IMR-90 (cell line): ENCODE measurements around the gene RTKN. TPM values are rescaled to one million over a fixed set of nuclear protein-coding genes. Genes with fewer than 3 reads are reported as not detected.

Experiments
- ATAC-seq: fragments of 200-7000 bp; cut with Tn5 transposase; 2 replicates; pipeline ENCODE4 v1.9.1; 2020; ENCODE audit warnings: low read depth, mild to moderate bottlenecking, moderate library complexity
- BruUV-seq: library from RNA; stranded (reverse); fragments of 400-500 nt; replicated peaks from 2 replicates; lab custom pipeline; 2021; lab: Mats Ljungman, UMichigan
- CTCF ChIA-PET: fragments of 300-600 bp; formaldehyde crosslinking; extraction: SDS; loops from one replicate; lab custom pipeline; 2021; ENCODE audit warnings: antibody characterized with exemption; lab: Yijun Ruan, JAX
- POLR2A ChIA-PET: fragments of 300-600 bp; sonication (Branson Sonifier 250); formaldehyde crosslinking; loops from one replicate; lab custom pipeline; 2022; ENCODE audit warnings: antibody characterized with exemption; ENCODE audit not compliant: unreplicated experiment; lab: Charles Lee
- DNase-seq: peaks from one replicate; pipeline ENCODE4 v3.0.0; 2013
- H2AFZ ChIP-seq: replicated peaks from 2 replicates; pipeline ENCODE3; 2013; ENCODE audit warnings: low read length, mild to moderate bottlenecking; ENCODE audit not compliant: poor library complexity
- H2AK5ac ChIP-seq: 2 replicates; pipeline ENCODE4 v1.6.1; 2013; ENCODE audit warnings: low read depth, low read length, inconsistent platforms
- H2AK9ac ChIP-seq: replicated peaks from 2 replicates; pipeline ENCODE3; 2013; ENCODE audit warnings: mild to moderate bottlenecking, low read depth, low read length, moderate library complexity; ENCODE audit not compliant: poor library complexity
- H2BK120ac ChIP-seq: 2 replicates; pipeline ENCODE4 v1.6.1; 2013; ENCODE audit warnings: low read depth, low read length, inconsistent platforms
- H2BK15ac ChIP-seq: 3 replicates; pipeline ENCODE4 v1.6.1; 2013; ENCODE audit warnings: low read depth, low read length, inconsistent platforms
- H2BK20ac ChIP-seq: 2 replicates; pipeline ENCODE4 v1.6.1; 2013; ENCODE audit warnings: low read depth, mild to moderate bottlenecking, inconsistent platforms, low read length, moderate library complexity
- H2BK5ac ChIP-seq: 2 replicates; pipeline ENCODE4 v1.6.1; 2013; ENCODE audit warnings: mild to moderate bottlenecking, low read depth, low read length, inconsistent platforms; ENCODE audit not compliant: poor library complexity, severe bottlenecking
- H3K14ac ChIP-seq: replicated peaks from 2 replicates; pipeline ENCODE4 v1.6.1; 2013; ENCODE audit warnings: low read depth, low read length, inconsistent platforms
- H3K18ac ChIP-seq: 2 replicates; pipeline ENCODE4 v1.6.1; 2013; ENCODE audit warnings: low read depth, low read length, control low read depth
- H3K23ac ChIP-seq: 2 replicates; pipeline ENCODE4 v1.6.1; 2013; ENCODE audit warnings: low read depth, low read length, inconsistent platforms
- H3K27ac ChIP-seq: 2 replicates; pipeline ENCODE4 v1.5.1; 2013; ENCODE audit warnings: mild to moderate bottlenecking, control low read depth, low read length; ENCODE audit not compliant: insufficient read depth
- H3K27me3 ChIP-seq: 2 replicates; pipeline ENCODE4 v1.6.1; 2013; ENCODE audit warnings: low read length; ENCODE audit not compliant: control insufficient read depth, insufficient read depth
- H3K36me3 ChIP-seq: 2 replicates; pipeline ENCODE4 v1.6.1; 2013; ENCODE audit warnings: low read length, mixed read lengths; ENCODE audit not compliant: control insufficient read depth, insufficient read depth
- H3K4ac ChIP-seq: 2 replicates; pipeline ENCODE4 v1.6.1; 2013; ENCODE audit warnings: low read depth, low read length, inconsistent platforms
- H3K4me1 ChIP-seq: 2 replicates; pipeline ENCODE4 v1.6.1; 2013; ENCODE audit warnings: low read length, mixed read lengths; ENCODE audit not compliant: control insufficient read depth, insufficient read depth
- H3K4me2 ChIP-seq: 2 replicates; pipeline ENCODE4 v1.6.1; 2013; ENCODE audit warnings: low read depth, mild to moderate bottlenecking, control low read depth, low read length, moderate library complexity
- H3K4me3 ChIP-seq: 2 replicates; pipeline ENCODE4 v1.5.1; 2013; ENCODE audit warnings: low read depth, mild to moderate bottlenecking, control low read depth, low read length, moderate library complexity; ENCODE audit not compliant: insufficient read depth
- H3K56ac ChIP-seq: 2 replicates; pipeline ENCODE4 v1.6.1; 2013; ENCODE audit warnings: low read length, inconsistent platforms; ENCODE audit not compliant: insufficient read depth; ENCODE audit errors: extremely low read depth
- H3K79me1 ChIP-seq, 2 experiments: 2 replicates each; pipeline ENCODE4 v1.6.1; 2013; ENCODE audit warnings: low read length in 2 of 2, inconsistent platforms in 1 of 2, low read depth in 1 of 2
- H3K9ac ChIP-seq: 2 replicates; pipeline ENCODE4 v1.6.1; 2013; ENCODE audit warnings: low read depth, low read length, control low read depth
- H3K9me1 ChIP-seq: 2 replicates; pipeline ENCODE4 v1.6.1; 2013; ENCODE audit warnings: low read length, inconsistent platforms; ENCODE audit not compliant: insufficient read depth
- H3K9me3 ChIP-seq: 2 replicates; pipeline ENCODE4 v1.6.1; 2013; ENCODE audit warnings: low read length; ENCODE audit not compliant: control insufficient read depth, insufficient read depth
- H4K20me1 ChIP-seq: 2 replicates; pipeline ENCODE4 v1.6.1; 2013; ENCODE audit warnings: low read length, inconsistent platforms; ENCODE audit not compliant: insufficient read depth
- H4K5ac ChIP-seq: 2 replicates; pipeline ENCODE4 v1.6.1; 2013; ENCODE audit warnings: mild to moderate bottlenecking, low read depth, low read length, control low read depth
- H4K8ac ChIP-seq, 2 experiments: 2 replicates each; pipeline ENCODE4 v1.6.1; 2013; ENCODE audit warnings: low read depth in 2 of 2, low read length in 2 of 2, control low read depth in 1 of 2, inconsistent platforms in 1 of 2
- H4K91ac ChIP-seq: 2 replicates; pipeline ENCODE4 v1.6.1; 2013; ENCODE audit warnings: low read depth, low read length, inconsistent platforms; ENCODE audit not compliant: insufficient read depth
- CHD1 ChIP-seq: IDR thresholded peaks from 2 replicates; pipeline ENCODE4 v1.6.1; 2012; ENCODE audit warnings: low read depth, low read length, improper control_type of control experiment
- FOS ChIP-seq: fragments of 150-350 bp; IDR thresholded peaks from 2 replicates; pipeline ENCODE4 v1.6.1; 2016; ENCODE audit warnings: low read depth, low read length
- MAFK ChIP-seq: IDR thresholded peaks from 2 replicates; pipeline ENCODE4 v1.6.1; 2012; ENCODE audit warnings: low read depth, low read length, improper control_type of control experiment
- MAZ ChIP-seq: IDR thresholded peaks from 2 replicates; pipeline ENCODE4 v1.6.1; 2012; ENCODE audit warnings: low read depth, mild to moderate bottlenecking, low read length, improper control_type of control experiment, moderate library complexity, borderline replicate concordance
- NFE2L2 ChIP-seq: fragments of 150-350 bp; IDR thresholded peaks from 2 replicates; pipeline ENCODE4 v1.6.1; 2016; ENCODE audit warnings: low read depth, mild to moderate bottlenecking, low read length
- RCOR1 ChIP-seq: IDR thresholded peaks from 2 replicates; pipeline ENCODE4 v1.6.1; 2012; ENCODE audit warnings: mild to moderate bottlenecking, low read length, improper control_type of control experiment; ENCODE audit not compliant: insufficient replicate concordance
- SMC3 ChIP-seq: fragments of 150-350 bp; IDR thresholded peaks from 2 replicates; pipeline ENCODE4 v1.6.1; 2016; ENCODE audit warnings: low read depth, mild to moderate bottlenecking, antibody characterized with exemption, low read length, moderate library complexity
- WGBS, 2 experiments: methylation state at CpG; one replicate each; pipeline versions ENCODE4 v1.1.5 to v1.1.7; 2013; ENCODE audit warnings: missing lambda C conversion rate in 2 of 2; ENCODE audit not compliant: insufficient read length in 1 of 2; ENCODE audit errors: extremely low coverage in 2 of 2; 5-methylcytosine and 5-hydroxymethylcytosine counted together
- dilution Hi-C: fragments of 300-500 bp; cut with HindIII; formaldehyde crosslinking; loops from one replicate; pipeline ENCODE4 v1.14.3; 2018; ENCODE audit warnings: low sequenced_read_pairs; ENCODE audit not compliant: unreplicated experiment
- in situ Hi-C: fragments of 300-500 bp; cut with MboI; formaldehyde crosslinking; loops from 3 replicates; pipeline ENCODE4 v1.14.3; 2019; ENCODE audit warnings: low sequenced_read_pairs, inconsistent platforms, mixed read lengths
- intact Hi-C: fragments of 100-400 bp; cut with micrococcal nuclease; formaldehyde crosslinking; loops from 2 replicates; pipeline ENCODE4 v1.10.0; 2022
- polyA plus RNA-seq, 3 experiments: library from polyadenylated mRNA; depleted of rRNA; stranded (reverse); fragments of >200 nt; gene quantifications; 2 replicates each; pipeline ENCODE4 v1.2.3, GENCODE V29; 2012; ENCODE audit warnings: low replicate concordance in 1 of 3
- total RNA-seq: library from RNA; depleted of rRNA; stranded (reverse); fragments of >200 nt; gene quantifications from 2 replicates; pipeline ENCODE4 v1.2.3, GENCODE V29; 2012
- TF ChIP-seq, protein P1 (sequence below): fragments of 150-350 bp; IDR thresholded peaks from 2 replicates; pipeline ENCODE4 v1.6.1; 2016; ENCODE audit warnings: low read depth, mild to moderate bottlenecking, low read length, moderate library complexity, borderline replicate concordance
- TF ChIP-seq, protein P2 (sequence below): fragments of 150-350 bp; IDR thresholded peaks from 2 replicates; pipeline ENCODE4 v1.6.1; 2017; ENCODE audit warnings: mild to moderate bottlenecking, antibody characterized with exemption, low read length, low read depth
- TF ChIP-seq, protein P3 (sequence below): conservative IDR thresholded peaks from 2 replicates; pipeline ENCODE4 v1.5.1; 2012; ENCODE audit warnings: mild to moderate bottlenecking, low read depth, low read length, improper control_type of control experiment

The RTKN gene
- total and polyA plus RNA-seq, 2 of the 4 experiments (the other 2 are of a cell fraction) = 11.1 to 19.7 TPM

DNA sequence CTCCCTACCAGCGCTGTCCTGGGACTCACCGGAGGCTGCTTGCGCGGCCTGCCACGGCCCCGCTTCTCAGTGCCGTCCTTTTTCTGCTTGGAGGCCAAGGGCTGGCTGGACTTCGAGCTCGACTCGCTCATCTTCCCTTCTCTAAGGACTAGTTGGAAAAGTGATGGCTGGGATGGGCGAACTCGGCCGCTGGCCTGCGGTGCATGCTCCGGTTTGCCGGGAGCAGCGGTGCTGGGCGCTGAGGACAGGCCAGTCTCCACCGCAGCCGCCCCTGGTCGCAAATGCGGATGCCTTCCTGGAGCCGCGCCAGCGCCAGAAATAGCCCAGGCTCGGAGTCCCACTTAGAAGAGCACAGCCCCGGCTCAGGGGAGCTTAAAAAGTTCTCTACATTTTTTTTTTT is 23.4 kb downstream of the RTKN start:
- no peak for DNase-seq
- Histone ChIP-seq H3K4me2 (no peak overlapping the region), H3K56ac (no peak overlapping the region), H3K23ac (no peak overlapping the region), H3K36me3 (no peaks in the 10 kb centered on the region), H4K91ac (no peak overlapping the region), H2BK20ac (no peak overlapping the region), H3K79me1 (peaks cover 2 to 4% of the 10 kb centered on the region in 2 experiments; a peak in 1 of 4 replicates), H4K8ac (no peak overlapping the region), H2AK5ac (no peak overlapping the region), H2BK120ac (no peak overlapping the region), H3K9ac (no peak overlapping the region), H2BK15ac (no peak overlapping the region), H3K9me1 (peaks cover 4% of the 10 kb centered on the region), H3K18ac (no peak overlapping the region), H2AFZ (no peak overlapping the region), H3K14ac (no peak overlapping the region), H2AK9ac (no peak overlapping the region), H3K9me3 (no peaks in the 10 kb centered on the region), H2BK5ac (no peak overlapping the region), H3K27me3 (peaks cover 27% of the 10 kb centered on the region), H3K4me1 (peaks cover 3% of the 10 kb centered on the region), H3K4ac (no peak overlapping the region), H4K5ac (no peak overlapping the region), H3K27ac (no peak overlapping the region), H4K20me1 (no peaks in the 10 kb centered on the region), H3K4me3 (no peak overlapping the region)
- CTCF ChIA-PET = no interaction called here
- dilution Hi-C loops (no loop called here), in situ Hi-C loops (no loop called here), intact Hi-C loops (no loop called here)
- no TSS peak for BruUV-seq
- TF ChIP-seq MAFK (no peak), NFE2L2 (no peak), RCOR1 (no peak), CHD1 (no peak), FOS (no peak), MAZ (no peak), SMC3 (no peak)
- TF ChIP-seq, protein P1, sequence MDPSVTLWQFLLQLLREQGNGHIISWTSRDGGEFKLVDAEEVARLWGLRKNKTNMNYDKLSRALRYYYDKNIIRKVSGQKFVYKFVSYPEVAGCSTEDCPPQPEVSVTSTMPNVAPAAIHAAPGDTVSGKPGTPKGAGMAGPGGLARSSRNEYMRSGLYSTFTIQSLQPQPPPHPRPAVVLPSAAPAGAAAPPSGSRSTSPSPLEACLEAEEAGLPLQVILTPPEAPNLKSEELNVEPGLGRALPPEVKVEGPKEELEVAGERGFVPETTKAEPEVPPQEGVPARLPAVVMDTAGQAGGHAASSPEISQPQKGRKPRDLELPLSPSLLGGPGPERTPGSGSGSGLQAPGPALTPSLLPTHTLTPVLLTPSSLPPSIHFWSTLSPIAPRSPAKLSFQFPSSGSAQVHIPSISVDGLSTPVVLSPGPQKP = no peak
- TF ChIP-seq, protein P2, sequence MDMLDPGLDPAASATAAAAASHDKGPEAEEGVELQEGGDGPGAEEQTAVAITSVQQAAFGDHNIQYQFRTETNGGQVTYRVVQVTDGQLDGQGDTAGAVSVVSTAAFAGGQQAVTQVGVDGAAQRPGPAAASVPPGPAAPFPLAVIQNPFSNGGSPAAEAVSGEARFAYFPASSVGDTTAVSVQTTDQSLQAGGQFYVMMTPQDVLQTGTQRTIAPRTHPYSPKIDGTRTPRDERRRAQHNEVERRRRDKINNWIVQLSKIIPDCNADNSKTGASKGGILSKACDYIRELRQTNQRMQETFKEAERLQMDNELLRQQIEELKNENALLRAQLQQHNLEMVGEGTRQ = no peak
- TF ChIP-seq, protein P3, sequence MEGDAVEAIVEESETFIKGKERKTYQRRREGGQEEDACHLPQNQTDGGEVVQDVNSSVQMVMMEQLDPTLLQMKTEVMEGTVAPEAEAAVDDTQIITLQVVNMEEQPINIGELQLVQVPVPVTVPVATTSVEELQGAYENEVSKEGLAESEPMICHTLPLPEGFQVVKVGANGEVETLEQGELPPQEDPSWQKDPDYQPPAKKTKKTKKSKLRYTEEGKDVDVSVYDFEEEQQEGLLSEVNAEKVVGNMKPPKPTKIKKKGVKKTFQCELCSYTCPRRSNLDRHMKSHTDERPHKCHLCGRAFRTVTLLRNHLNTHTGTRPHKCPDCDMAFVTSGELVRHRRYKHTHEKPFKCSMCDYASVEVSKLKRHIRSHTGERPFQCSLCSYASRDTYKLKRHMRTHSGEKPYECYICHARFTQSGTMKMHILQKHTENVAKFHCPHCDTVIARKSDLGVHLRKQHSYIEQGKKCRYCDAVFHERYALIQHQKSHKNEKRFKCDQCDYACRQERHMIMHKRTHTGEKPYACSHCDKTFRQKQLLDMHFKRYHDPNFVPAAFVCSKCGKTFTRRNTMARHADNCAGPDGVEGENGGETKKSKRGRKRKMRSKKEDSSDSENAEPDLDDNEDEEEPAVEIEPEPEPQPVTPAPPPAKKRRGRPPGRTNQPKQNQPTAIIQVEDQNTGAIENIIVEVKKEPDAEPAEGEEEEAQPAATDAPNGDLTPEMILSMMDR = no peak
- no peak for ATAC-seq
- 83% methylated on average over 11 of the region's 27 CpGs; no CpG with 5 or more reads in 1 of the 2 experiments for WGBS, 2 experiments
- POLR2A ChIA-PET = no interaction called here
